Ovary (tissue), 9 donors: Measurements from ENCODE around the gene TMEM266. TPM values are rescaled to one million over a fixed set of nuclear protein-coding genes. Genes with fewer than 3 reads are reported as not detected.

Source experiments
- DNase-seq, 5 donors: peaks; one replicate each; pipeline ENCODE4 v3.0.0-alpha.2; 2019 to 2020
- H3K27ac ChIP-seq, 2 donors: fragments of 200-600 bp; one replicate each; pipeline versions ENCODE4 v1.5.1 to v1.8.0; 2019 to 2022
- H3K27me3 ChIP-seq: fragments of 200-600 bp; one replicate; pipeline ENCODE4 v1.8.0; 2022
- H3K36me3 ChIP-seq: fragments of 200-600 bp; sonication (generic); one replicate; pipeline ENCODE4 v1.5.1; 2019
- H3K4me1 ChIP-seq: one replicate; pipeline ENCODE4 v1.8.1; 2013; ENCODE audit warnings: mild to moderate bottlenecking, moderate library complexity; ENCODE audit not compliant: insufficient read depth
- H3K4me3 ChIP-seq: fragments of 200-600 bp; sonication (generic); one replicate; pipeline ENCODE4 v1.5.1; 2017
- H3K9me3 ChIP-seq, 2 donors: fragments of 200-600 bp in 1 of 2; sonication (generic) in 1 of 2; one replicate each; pipeline versions ENCODE4 v1.5.1 to v1.8.1; 2013 to 2019; ENCODE audit warnings: mild to moderate bottlenecking in 1 of 2, moderate library complexity in 1 of 2
- CTCF ChIP-seq, 3 donors: fragments of 450-650 bp in 2 of 3; fragments of 200-600 bp in 1 of 3; IDR thresholded peaks; one replicate each; pipeline versions ENCODE4 v1.5.1 to v1.8.0; 2016 to 2022; ENCODE audit warnings: antibody characterized with exemption in 3 of 3, mild to moderate bottlenecking in 1 of 3
- EP300 ChIP-seq: sonication (generic); formaldehyde crosslinking; IDR thresholded peaks from one replicate; pipeline ENCODE4 v1.6.1; 2017; ENCODE audit warnings: antibody characterized with exemption
- POLR2A ChIP-seq: fragments of 450-650 bp; IDR thresholded peaks from one replicate; pipeline ENCODE4 v1.6.1; 2017; ENCODE audit warnings: antibody characterized with exemption, mild to moderate bottlenecking, moderate library complexity
- WGBS, 3 donors: extraction: QIAGEN DNeasy Blood & Tissue Kit in 1 of 3; methylation state at CpG; one replicate each; pipeline versions ENCODE4 v1.1.5 to v1.1.7; 2013 to 2017; 5-methylcytosine and 5-hydroxymethylcytosine counted together
- intact Hi-C, 4 donors: fragments of 100-400 bp; cut with DNase I; formaldehyde crosslinking; loops; one replicate each; pipeline versions ENCODE4 v1.11.0 to v1.15.1; 2022 to 2023
- polyA plus RNA-seq, 2 donors: library from polyadenylated mRNA; stranded (reverse); fragments of 200-250 nt in 1 of 2; fragments of 350-450 nt in 1 of 2; fragmentation: Illumina TruSeq in 1 of 2; extraction: RNeasy Lipid Tissue Mini Kit (QIAGEN cat#74804) in 1 of 2; gene quantifications; one replicate each; pipeline ENCODE4 v1.2.3, GENCODE V29; 2013 to 2014
- total RNA-seq, 7 donors: library from RNA; depleted of rRNA in 2 of 7; stranded (reverse); fragments of >200 nt in 2 of 7; fragmentation: NEBNext Ultra II Directional in 3 of 7; extraction: Animal tissue kit (Norgen Biotek cat#: 25700) in 3 of 7; gene quantifications; one replicate each; pipeline versions ENCODE4 v1.1.0 to v1.2.4, GENCODE V29; 2016 to 2023
- donor health status: DM: no; HTN: no; CAD: no; lungs with moderate emphysema.
- donor health status: DM: no; HTN: no; CAD: no.
- donor health status: Bipolar disorder and iron deficiency.
- donor health status: DM: yes; HTN: yes; CAD: no.
- donor health status: DM: no; HTN: no; CAD: no.
- donor health status: DM: yes; HTN: yes; CAD: no.

Gene TMEM266
- total and polyA plus RNA-seq, 9 donors: 0.11 to 0.13 TPM; not detected in 7

GRCh38 chr15:76108021-76108723, 48.4 kb downstream of the TMEM266 start:
- no peak for TF ChIP-seq EP300
- 25 to 36% (median 29%) methylated on average over 9 of the region's 9 CpGs for WGBS, 3 donors
- no peak overlapping the region for H3K4me3 ChIP-seq
- intact Hi-C loops: loop anchor here in 1 of 4 donors (10.0 kb wide), 1 partner anchor 63 kb away; no protein-coding TSS in a partner anchor
- DNase-seq: no peak
- no peaks in the 10 kb centered on the region for H3K9me3 ChIP-seq
- H3K36me3 ChIP-seq: no peaks in the 10 kb centered on the region
- H3K27me3 ChIP-seq: no peaks in the 10 kb centered on the region
- H3K27ac ChIP-seq: no peak overlapping the region
- no peaks in the 10 kb centered on the region for H3K4me1 ChIP-seq

GRCh38 chr15:76109046-76109445, 49.3 kb downstream of the TMEM266 start:
- H3K4me1 ChIP-seq: no peaks in the 10 kb centered on the region
- H3K36me3 ChIP-seq: no peaks in the 10 kb centered on the region
- intact Hi-C loops: loop anchor here in 1 of 4 donors (10.0 kb wide), 1 partner anchor 64 kb away; no protein-coding TSS in a partner anchor
- no peak overlapping the region for H3K4me3 ChIP-seq
- TF ChIP-seq EP300 (no peak), CTCF (IDR thresholded peaks at IDR 0.05) (no peak), POLR2A (no peak)
- 79 to 88% (median 81%) methylated on average over 1 of the region's 1 CpG for WGBS, 3 donors
- H3K27me3 ChIP-seq: no peaks in the 10 kb centered on the region
- no peaks in the 10 kb centered on the region for H3K9me3 ChIP-seq
- no peak for DNase-seq
- no peak overlapping the region for H3K27ac ChIP-seq

GRCh38 chr15:76114561-76114960, 54.8 kb downstream of the TMEM266 start:
- no peak overlapping the region for H3K4me3 ChIP-seq
- WGBS, 3 donors: 69 to 72% (median 71%) methylated on average over 3 of the region's 3 CpGs
- intact Hi-C loops: no loop called here
- no peaks in the 10 kb centered on the region for H3K9me3 ChIP-seq
- no peak for TF ChIP-seq CTCF (IDR thresholded peaks at IDR 0.05)
- TF ChIP-seq POLR2A: no peak
- TF ChIP-seq EP300: no peak
- H3K36me3 ChIP-seq: no peaks in the 10 kb centered on the region
- H3K4me1 ChIP-seq: no peaks in the 10 kb centered on the region
- no peaks in the 10 kb centered on the region for H3K27me3 ChIP-seq
- DNase-seq: no peak
- H3K27ac ChIP-seq: no peak overlapping the region

DNA sequence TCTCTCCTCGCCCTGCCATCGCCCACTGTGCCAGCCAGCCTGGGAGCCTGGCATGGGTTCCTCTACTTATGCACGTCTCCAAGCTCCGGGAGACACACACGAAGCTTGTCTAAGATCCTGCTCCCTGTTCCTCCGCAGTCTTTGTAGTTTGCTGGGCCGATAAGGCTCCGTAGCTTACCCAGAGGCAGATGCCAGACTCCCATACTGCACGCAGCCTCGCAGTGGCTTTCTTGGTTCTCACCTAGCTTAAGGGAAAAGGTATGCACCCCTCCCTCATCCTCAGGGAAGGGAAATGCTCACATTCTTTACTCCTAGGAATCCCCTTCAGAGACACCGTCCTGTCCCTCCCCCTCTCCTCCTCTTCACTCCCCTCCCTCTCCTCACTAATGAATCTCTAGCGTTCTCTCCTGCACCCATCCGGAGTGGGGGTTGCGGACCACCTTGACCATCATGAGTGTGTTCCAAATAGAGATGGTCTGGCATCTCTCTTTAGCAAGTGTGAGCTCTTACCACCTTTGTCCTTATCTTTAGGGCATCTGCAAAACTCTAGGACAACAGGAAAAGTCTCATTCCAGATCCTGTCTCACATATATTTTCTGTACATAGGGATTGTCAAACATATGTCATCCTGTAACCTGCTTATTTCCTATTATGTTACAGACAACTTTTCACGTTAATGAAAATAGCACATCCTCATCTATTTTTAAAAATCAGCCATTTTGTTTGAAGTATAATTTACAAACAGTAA, 56.5 kb downstream of the TMEM266 start:
- Histone ChIP-seq H3K4me3 (no peak overlapping the region), H3K27ac (no peak overlapping the region), H3K27me3 (no peaks in the 10 kb centered on the region), H3K4me1 (no peaks in the 10 kb centered on the region), H3K9me3 (no peaks in the 10 kb centered on the region), H3K36me3 (no peaks in the 10 kb centered on the region)
- intact Hi-C loops: no loop called here
- no peak for DNase-seq
- 25 to 31% (median 28%) methylated on average over 15 of the region's 15 CpGs for WGBS, 3 donors
- TF ChIP-seq CTCF (IDR thresholded peaks at IDR 0.05) (no peak), POLR2A (no peak), EP300 (no peak)

DNA sequence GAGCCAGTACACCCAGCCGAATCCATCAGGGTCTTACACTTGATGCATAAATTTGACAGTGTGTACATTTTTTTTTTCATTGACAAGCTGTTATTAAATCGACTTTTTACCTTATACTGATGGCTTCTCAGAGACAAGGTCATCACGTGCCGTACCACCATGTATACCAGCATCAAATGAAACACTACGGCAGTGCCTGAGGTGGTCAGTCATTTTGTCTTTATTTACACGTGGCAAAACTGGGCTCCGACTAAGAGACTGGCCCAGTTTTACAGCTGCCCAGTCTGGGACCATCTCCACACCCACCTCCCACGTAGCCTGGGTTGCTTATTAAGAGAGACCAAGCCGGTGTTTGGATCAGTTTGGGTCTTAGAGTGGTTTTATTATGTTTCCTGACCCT, 57.4 kb downstream of the TMEM266 start:
- H3K4me3 ChIP-seq: no peak overlapping the region
- H3K27me3 ChIP-seq: no peaks in the 10 kb centered on the region
- DNase-seq: no peak
- H3K36me3 ChIP-seq: no peaks in the 10 kb centered on the region
- 65 to 81% (median 66%) methylated on average over 9 of the region's 9 CpGs for WGBS, 3 donors
- no peaks in the 10 kb centered on the region for H3K4me1 ChIP-seq
- H3K9me3 ChIP-seq: no peaks in the 10 kb centered on the region
- intact Hi-C loops: no loop called here
- TF ChIP-seq EP300 (no peak), POLR2A (no peak), CTCF (IDR thresholded peaks at IDR 0.05) (no peak)
- H3K27ac ChIP-seq: no peak overlapping the region
